Measurements from ENCODE around the gene RRH. TPM values are rescaled to one million over a fixed set of nuclear protein-coding genes. Genes with fewer than 3 reads are reported as not detected.

Gene RRH
- polyA plus RNA-seq, 1 donor: 1.4 TPM

GRCh38 chr4:109887071-109887470 lies 59.3 kb downstream of the RRH start:
- no peak for DNase-seq

GRCh38 chr4:109890076-109890475 lies 62.3 kb downstream of the RRH start:
- DNase-seq: no peak

Other genes starting within 250 kb of the RRH start
- gene CASP6, start 124.5 kb upstream of the RRH start, polyA plus RNA-seq (ENCODE audit: insufficient read length): 40.9 TPM
- gene PLA2G12A, start 97.9 kb upstream of the RRH start, polyA plus RNA-seq (ENCODE audit: insufficient read length): 33.0 TPM
- 105 TPM for gene CFI, start 26.0 kb upstream of the RRH start, polyA plus RNA-seq (ENCODE audit: insufficient read length)
- gene GAR1, start 12.2 kb upstream of the RRH start, polyA plus RNA-seq (ENCODE audit: insufficient read length): 40.1 TPM
- 1.4 TPM for gene LRIT3, start 20.1 kb downstream of the RRH start, polyA plus RNA-seq (ENCODE audit: insufficient read length)
- 3.6 TPM for gene EGF, start 84.9 kb downstream of the RRH start, polyA plus RNA-seq (ENCODE audit: insufficient read length)